ENCODE data around the gene KCNQ1. TPM values are rescaled to one million over a fixed set of nuclear protein-coding genes. Genes with fewer than 3 reads are reported as not detected.

KCNQ1 gene
- total and polyA plus RNA-seq, 2 experiments from 2014 or later, result not detected

DNA sequence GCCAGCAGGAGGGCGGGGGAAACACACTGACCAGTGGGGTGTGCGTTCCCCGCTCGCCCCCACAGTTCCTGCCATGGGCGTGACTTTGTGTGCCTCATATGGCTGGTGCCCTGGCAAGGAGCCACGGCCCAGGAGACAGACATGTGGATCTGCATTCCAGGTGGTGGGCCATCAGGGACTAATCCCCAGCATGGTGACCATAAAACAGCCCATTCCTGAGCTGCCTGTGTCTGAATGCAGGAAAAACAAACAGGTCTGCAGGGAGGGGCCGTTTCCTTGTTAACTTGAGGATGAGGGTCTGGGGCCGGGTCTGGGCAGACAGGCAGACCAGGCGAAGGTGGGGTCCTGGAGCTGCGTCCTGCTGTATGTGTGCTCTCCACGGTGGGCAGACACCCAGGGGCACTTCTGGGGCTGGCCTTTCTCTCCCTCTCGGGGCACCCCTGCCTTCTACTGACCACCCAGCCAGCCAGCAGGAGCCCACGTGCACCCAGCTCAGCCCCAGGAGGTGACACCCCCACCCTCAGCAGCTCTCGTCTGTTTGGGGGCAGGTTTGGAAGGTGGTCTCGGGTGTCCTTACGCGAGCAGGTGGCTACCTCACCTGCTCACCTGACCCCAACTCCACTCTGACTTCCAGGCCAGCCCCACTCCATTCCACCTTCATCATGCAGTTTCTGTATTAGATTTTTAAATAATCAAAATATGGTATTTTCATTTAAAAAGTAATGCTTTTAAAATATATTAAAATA lies 134.7 kb downstream of the KCNQ1 start:
- Histone ChIP-seq H3K4me1 (ENCODE audit: insufficient read depth) (no peaks in the 10 kb centered on the region), H3K4me3 (no peak overlapping the region), H3K27ac (no peak overlapping the region), H3K27me3 (replicated peaks; ENCODE audit: insufficient read depth) (no peaks in the 10 kb centered on the region), H3F3A (ENCODE audit: insufficient read depth) (no peaks in the 10 kb centered on the region), H3K36me3 (ENCODE audit: low read depth) (no peaks in the 10 kb centered on the region), H3K4me2 (ENCODE audit: unreplicated experiment) (no peak overlapping the region), H2AFZ (no peak overlapping the region), H3K9me3 (ENCODE audit: low read depth) (no peaks in the 10 kb centered on the region), H4K20me1 (ENCODE audit: insufficient read depth) (no peaks in the 10 kb centered on the region), H3K9ac (no peak overlapping the region), H3K79me2 (ENCODE audit: insufficient read depth) (no peaks in the 10 kb centered on the region), H3K9me2 (ENCODE audit: insufficient read depth) (no peaks in the 10 kb centered on the region)
- TF ChIP-seq EZH2 (IDR thresholded peaks at IDR 0.05; ENCODE audit: insufficient read depth, poor library complexity, severe bottlenecking) (no peak), EZH2phosphoT487 (IDR thresholded peaks at IDR 0.05; ENCODE audit: insufficient read depth, low read depth) (no peak)
- DNase-seq, result no peak
- in situ Hi-C loops (cut with MboI), result no loop called here
- WGBS, 2 experiments (ENCODE audit: low coverage in 1 of 2, low lambda C conversion rate in 2 of 2, missing lambda C conversion rate in 2 of 2), result 63 to 74% methylated on average over 17 of the region's 17 CpGs

DNA sequence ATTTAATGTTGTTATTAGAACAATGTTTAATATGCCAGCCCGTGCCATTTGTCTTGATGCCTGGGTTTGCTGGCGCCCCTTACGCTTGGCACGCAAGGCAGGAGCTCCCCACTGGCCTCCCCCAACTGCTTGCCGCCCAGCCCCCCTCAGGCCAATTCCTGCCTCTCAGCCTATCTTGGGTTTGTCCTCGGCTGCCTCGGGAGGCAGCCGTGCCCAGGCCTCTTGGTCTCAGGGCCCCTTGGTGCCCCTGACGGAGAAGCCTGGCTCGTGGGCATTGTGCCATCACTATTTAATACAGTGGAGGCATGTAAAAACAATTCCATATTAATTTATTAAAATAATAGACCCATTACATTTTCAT lies 135.2 kb downstream of the KCNQ1 start:
- Histone ChIP-seq H2AFZ (no peak overlapping the region), H3K27me3 (replicated peaks; ENCODE audit: insufficient read depth) (no peaks in the 10 kb centered on the region), H3K4me2 (ENCODE audit: unreplicated experiment) (no peak overlapping the region), H3K4me1 (ENCODE audit: insufficient read depth) (no peaks in the 10 kb centered on the region), H3K9me3 (ENCODE audit: low read depth) (no peaks in the 10 kb centered on the region), H3K79me2 (ENCODE audit: insufficient read depth) (no peaks in the 10 kb centered on the region), H3K9me2 (ENCODE audit: insufficient read depth) (no peaks in the 10 kb centered on the region), H3K9ac (no peak overlapping the region), H3K4me3 (no peak overlapping the region), H4K20me1 (ENCODE audit: insufficient read depth) (no peaks in the 10 kb centered on the region), H3K27ac (no peak overlapping the region), H3K36me3 (ENCODE audit: low read depth) (no peaks in the 10 kb centered on the region), H3F3A (ENCODE audit: insufficient read depth) (no peaks in the 10 kb centered on the region)
- no peak for TF ChIP-seq EZH2phosphoT487 (IDR thresholded peaks at IDR 0.05; ENCODE audit: insufficient read depth, low read depth)
- no peak for TF ChIP-seq EZH2 (IDR thresholded peaks at IDR 0.05; ENCODE audit: insufficient read depth, poor library complexity, severe bottlenecking)
- DNase-seq, result no peak
- 66 to 69% methylated on average over 10 of the region's 10 CpGs for WGBS, 2 experiments (ENCODE audit: low coverage in 1 of 2, low lambda C conversion rate in 2 of 2, missing lambda C conversion rate in 2 of 2)
- in situ Hi-C loops (cut with MboI), result no loop called here

- Histone ChIP-seq H3F3A (ENCODE audit: insufficient read depth) (no peaks in the 10 kb centered on the region), H2AFZ (no peak overlapping the region), H3K27ac (no peak overlapping the region), H3K9me2 (ENCODE audit: insufficient read depth) (no peaks in the 10 kb centered on the region), H3K79me2 (ENCODE audit: insufficient read depth) (no peaks in the 10 kb centered on the region), H3K4me2 (ENCODE audit: unreplicated experiment) (no peak overlapping the region), H3K4me3 (no peak overlapping the region), H3K9me3 (ENCODE audit: low read depth) (no peaks in the 10 kb centered on the region), H3K9ac (no peak overlapping the region), H4K20me1 (ENCODE audit: insufficient read depth) (no peaks in the 10 kb centered on the region), H3K27me3 (replicated peaks; ENCODE audit: insufficient read depth) (no peaks in the 10 kb centered on the region), H3K36me3 (ENCODE audit: low read depth) (no peaks in the 10 kb centered on the region), H3K4me1 (ENCODE audit: insufficient read depth) (no peaks in the 10 kb centered on the region)
- TF ChIP-seq EZH2phosphoT487 (IDR thresholded peaks at IDR 0.05; ENCODE audit: insufficient read depth, low read depth) (no peak), EZH2 (IDR thresholded peaks at IDR 0.05; ENCODE audit: insufficient read depth, poor library complexity, severe bottlenecking) (no peak)
- in situ Hi-C loops (cut with MboI), result no loop called here
- WGBS, 2 experiments (ENCODE audit: low coverage in 1 of 2, low lambda C conversion rate in 2 of 2, missing lambda C conversion rate in 2 of 2), result 51 to 53% methylated on average over 11 to 13 of the region's 13 CpGs
- DNase-seq, result no peak
Observed at GRCh38 chr11:2580571-2581001, 135.8 kb downstream of the KCNQ1 start.

GRCh38 chr11:2581151-2581930 lies 136.5 kb downstream of the KCNQ1 start:
- no peak for DNase-seq
- Histone ChIP-seq H3K27ac (no peak overlapping the region), H4K20me1 (ENCODE audit: insufficient read depth) (no peaks in the 10 kb centered on the region), H3K36me3 (ENCODE audit: low read depth) (no peaks in the 10 kb centered on the region), H3K9ac (no peak overlapping the region), H3K4me1 (ENCODE audit: insufficient read depth) (no peaks in the 10 kb centered on the region), H3K27me3 (replicated peaks; ENCODE audit: insufficient read depth) (no peaks in the 10 kb centered on the region), H3K9me3 (ENCODE audit: low read depth) (no peaks in the 10 kb centered on the region), H2AFZ (no peak overlapping the region), H3K79me2 (ENCODE audit: insufficient read depth) (no peaks in the 10 kb centered on the region), H3K4me2 (ENCODE audit: unreplicated experiment) (no peak overlapping the region), H3K9me2 (ENCODE audit: insufficient read depth) (no peaks in the 10 kb centered on the region), H3F3A (ENCODE audit: insufficient read depth) (no peaks in the 10 kb centered on the region), H3K4me3 (no peak overlapping the region)
- WGBS, 2 experiments (ENCODE audit: low coverage in 1 of 2, low lambda C conversion rate in 2 of 2, missing lambda C conversion rate in 2 of 2), result 69 to 78% methylated on average over 21 to 22 of the region's 22 CpGs
- TF ChIP-seq EZH2phosphoT487 (IDR thresholded peaks at IDR 0.05; ENCODE audit: insufficient read depth, low read depth) (no peak), EZH2 (IDR thresholded peaks at IDR 0.05; ENCODE audit: insufficient read depth, poor library complexity, severe bottlenecking) (no peak)
- in situ Hi-C loops (cut with MboI), result no loop called here
